Body of pancreas (tissue), 4 donors: ENCODE results near the gene FAM98C. TPM values are rescaled to one million over a fixed set of nuclear protein-coding genes. Genes with fewer than 3 reads are reported as not detected.

Experiments
- ATAC-seq: fragments of 150-250 bp; one replicate; pipeline ENCODE4 v1.9.1; 2016
- DNase-seq, 4 donors: peaks; one replicate each; pipeline ENCODE4 v3.0.0-alpha.2; 2019
- H3K27ac ChIP-seq, 4 donors: fragments of 200-600 bp; sonication (generic); 1 replicate in 3 of 4; 2 replicates in 1 of 4; pipeline versions ENCODE4 v1.5.1 to v1.6.1; 2016 to 2019; ENCODE audit warnings: mild to moderate bottlenecking in 1 of 4, mixed read lengths in 1 of 4, moderate library complexity in 1 of 4
- H3K27me3 ChIP-seq, 2 donors: fragments of 200-600 bp; sonication (generic); one replicate each; pipeline ENCODE4 v1.6.0; 2016; ENCODE audit warnings: mild to moderate bottlenecking in 1 of 2
- H3K36me3 ChIP-seq, 2 donors: fragments of 200-600 bp; sonication (generic); replicated peaks in 1 of 2; 2 replicates each; pipeline ENCODE4 v1.5.1; 2016; ENCODE audit warnings: low read depth in 2 of 2; ENCODE audit not compliant: insufficient read depth in 1 of 2
- H3K4me1 ChIP-seq: fragments of 200-600 bp; sonication (generic); one replicate; pipeline ENCODE4 v1.6.0; 2016
- H3K4me3 ChIP-seq, 2 donors: fragments of 200-600 bp; sonication (generic); 1 replicate in 1 of 2; 2 replicates in 1 of 2; pipeline ENCODE4 v1.5.1; 2016 to 2019
- H3K9me3 ChIP-seq, 3 donors: fragments of 200-600 bp; sonication (generic); 1 replicate in 2 of 3; 2 replicates in 1 of 3; pipeline ENCODE4 v1.5.1; 2016
- CTCF ChIP-seq, 7 experiments: fragments of 450-650 bp in 4 of 7; fragments of 200-600 bp in 3 of 7; sonication (generic) in 3 of 7; IDR thresholded peaks; one replicate each; pipeline ENCODE4 v1.5.1; 2016 to 2019; ENCODE audit warnings: antibody characterized with exemption in 7 of 7
- POLR2A ChIP-seq, 3 donors: fragments of 450-650 bp; IDR thresholded peaks; one replicate each; pipeline ENCODE4 v1.6.1; 2016; ENCODE audit warnings: antibody characterized with exemption in 3 of 3, mild to moderate bottlenecking in 2 of 3
- WGBS, 2 donors: methylation state at CpG; one replicate each; pipeline ENCODE4 v1.1.5; 2017; 5-methylcytosine and 5-hydroxymethylcytosine counted together
- intact Hi-C: fragments of 100-400 bp; cut with DNase I; formaldehyde crosslinking; loops from one replicate; pipeline ENCODE4 v1.15.1; 2023
- total RNA-seq, 2 donors: library from RNA; depleted of rRNA; stranded (reverse); fragments of >200 nt; gene quantifications; one replicate each; pipeline ENCODE4 v1.1.0, GENCODE V29; 2016

The FAM98C gene
- total RNA-seq, 2 donors from 2014 or later = 24.9 to 51.4 TPM

GRCh38 chr19:38449518-38449917 lies 46.6 kb downstream of the FAM98C start:
- intact Hi-C loops = no loop called here
- Histone ChIP-seq H3K36me3 (no peaks in the 10 kb centered on the region), H3K4me1 (no peaks in the 10 kb centered on the region), H3K4me3 (no peak overlapping the region), H3K27ac (no peak overlapping the region), H3K9me3 (no peaks in the 10 kb centered on the region), H3K27me3 (no peaks in the 10 kb centered on the region)
- ATAC-seq = no peak
- DNase-seq = no peak
- 76 to 78% methylated on average over 5 of the region's 5 CpGs for WGBS, 2 donors
- TF ChIP-seq POLR2A (IDR thresholded peaks at IDR 0.05) (no peak), CTCF (IDR thresholded peaks at IDR 0.05) (no peak)

GRCh38 chr19:38451036-38451435 lies 48.1 kb downstream of the FAM98C start:
- Histone ChIP-seq H3K36me3 (no peaks in the 10 kb centered on the region), H3K9me3 (no peaks in the 10 kb centered on the region), H3K4me3 (no peak overlapping the region), H3K4me1 (no peaks in the 10 kb centered on the region), H3K27ac (no peak overlapping the region), H3K27me3 (no peaks in the 10 kb centered on the region)
- TF ChIP-seq CTCF (IDR thresholded peaks at IDR 0.05) (no peak), POLR2A (IDR thresholded peaks at IDR 0.05) (no peak)
- DNase-seq = no peak
- intact Hi-C loops = no loop called here
- no peak for ATAC-seq
- 72 to 75% methylated on average over 8 of the region's 8 CpGs for WGBS, 2 donors

GRCh38 chr19:38451629-38452028 lies 48.7 kb downstream of the FAM98C start:
- no peak for ATAC-seq
- H3K4me3 ChIP-seq = no peak overlapping the region
- no peaks in the 10 kb centered on the region for H3K4me1 ChIP-seq
- 79% methylated on average over 7 to 9 of the region's 9 CpGs for WGBS, 2 donors
- no peaks in the 10 kb centered on the region for H3K9me3 ChIP-seq
- no peak for DNase-seq
- no peak overlapping the region for H3K27ac ChIP-seq
- no peaks in the 10 kb centered on the region for H3K36me3 ChIP-seq
- TF ChIP-seq POLR2A (IDR thresholded peaks at IDR 0.05) (no peak), CTCF (IDR thresholded peaks at IDR 0.05) (no peak)
- intact Hi-C loops = no loop called here
- no peaks in the 10 kb centered on the region for H3K27me3 ChIP-seq

GRCh38 chr19:38452430-38453366 lies 49.8 kb downstream of the FAM98C start:
- no peaks in the 10 kb centered on the region for H3K9me3 ChIP-seq
- WGBS, 2 donors = 69 to 70% methylated on average over 21 to 45 of the region's 45 CpGs
- no peak for ATAC-seq
- no peak overlapping the region for H3K27ac ChIP-seq
- no peaks in the 10 kb centered on the region for H3K27me3 ChIP-seq
- intact Hi-C loops = no loop called here
- DNase-seq = peak in 2 of 4 donors; percentile 13 to 14
- H3K4me3 ChIP-seq = no peak overlapping the region
- TF ChIP-seq POLR2A (IDR thresholded peaks at IDR 0.05) (no peak), CTCF (IDR thresholded peaks at IDR 0.05) (no peak)
- H3K36me3 ChIP-seq = no peaks in the 10 kb centered on the region
- no peaks in the 10 kb centered on the region for H3K4me1 ChIP-seq

- Histone ChIP-seq H3K9me3 (no peaks in the 10 kb centered on the region), H3K36me3 (no peaks in the 10 kb centered on the region), H3K4me3 (no peak overlapping the region), H3K4me1 (no peaks in the 10 kb centered on the region), H3K27ac (no peak overlapping the region), H3K27me3 (no peaks in the 10 kb centered on the region)
- DNase-seq (no peak), ATAC-seq (no peak)
- 77 to 80% methylated on average over 3 of the region's 3 CpGs for WGBS, 2 donors
- intact Hi-C loops = no loop called here
- TF ChIP-seq POLR2A (IDR thresholded peaks at IDR 0.05) = no peak
- TF ChIP-seq CTCF (IDR thresholded peaks at IDR 0.05) = no peak
Measured at GRCh38 chr19:38453596-38453995, 50.7 kb downstream of the FAM98C start.
